Mesothelial cell of epicardium (in vitro differentiated cells): ENCODE data around the gene PSME1. TPM values are rescaled to one million over a fixed set of nuclear protein-coding genes. Genes with fewer than 3 reads are reported as not detected.

Source experiments
- DNase-seq, 2 experiments: peaks; one replicate each; pipeline ENCODE4 v3.0.0; 2021; ENCODE audit warnings: low spot score in 2 of 2; ENCODE audit not compliant: unreplicated experiment in 2 of 2
- H3K27ac Mint-ChIP-seq: 2 replicates; pipeline ENCODE4 v1.8.0; 2021; ENCODE audit warnings: mixed read lengths
- H3K27me3 Mint-ChIP-seq: 2 replicates; pipeline ENCODE4 v1.8.0; 2021; ENCODE audit warnings: low read depth, mixed read lengths
- H3K36me3 Mint-ChIP-seq: 2 replicates; pipeline ENCODE4 v1.8.0; 2021; ENCODE audit warnings: mixed read lengths
- H3K4me1 Mint-ChIP-seq: 2 replicates; pipeline ENCODE4 v1.8.0; 2021; ENCODE audit warnings: mixed read lengths
- H3K4me3 Mint-ChIP-seq: 2 replicates; pipeline ENCODE4 v1.8.0; 2021; ENCODE audit warnings: mild to moderate bottlenecking, moderate library complexity, mixed read lengths
- H3K9me3 Mint-ChIP-seq: 2 replicates; pipeline ENCODE4 v1.8.0; 2021; ENCODE audit warnings: mixed read lengths
- total RNA-seq: library from RNA; stranded (reverse); gene quantifications from 3 replicates; pipeline ENCODE4 v1.2.1, GENCODE V29; 2021
- TF ChIP-seq, protein P1 (sequence below): fragments of 200-600 bp; sonication (generic); IDR thresholded peaks from one replicate; pipeline ENCODE4 v1.5.0; 2021; ENCODE audit warnings: antibody characterized with exemption; ENCODE audit not compliant: unreplicated experiment

PSME1 gene
- total RNA-seq, 1 donor from 2014 or later = 148 TPM

- TF ChIP-seq, protein P1, sequence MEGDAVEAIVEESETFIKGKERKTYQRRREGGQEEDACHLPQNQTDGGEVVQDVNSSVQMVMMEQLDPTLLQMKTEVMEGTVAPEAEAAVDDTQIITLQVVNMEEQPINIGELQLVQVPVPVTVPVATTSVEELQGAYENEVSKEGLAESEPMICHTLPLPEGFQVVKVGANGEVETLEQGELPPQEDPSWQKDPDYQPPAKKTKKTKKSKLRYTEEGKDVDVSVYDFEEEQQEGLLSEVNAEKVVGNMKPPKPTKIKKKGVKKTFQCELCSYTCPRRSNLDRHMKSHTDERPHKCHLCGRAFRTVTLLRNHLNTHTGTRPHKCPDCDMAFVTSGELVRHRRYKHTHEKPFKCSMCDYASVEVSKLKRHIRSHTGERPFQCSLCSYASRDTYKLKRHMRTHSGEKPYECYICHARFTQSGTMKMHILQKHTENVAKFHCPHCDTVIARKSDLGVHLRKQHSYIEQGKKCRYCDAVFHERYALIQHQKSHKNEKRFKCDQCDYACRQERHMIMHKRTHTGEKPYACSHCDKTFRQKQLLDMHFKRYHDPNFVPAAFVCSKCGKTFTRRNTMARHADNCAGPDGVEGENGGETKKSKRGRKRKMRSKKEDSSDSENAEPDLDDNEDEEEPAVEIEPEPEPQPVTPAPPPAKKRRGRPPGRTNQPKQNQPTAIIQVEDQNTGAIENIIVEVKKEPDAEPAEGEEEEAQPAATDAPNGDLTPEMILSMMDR = no peak
- no peak overlapping the region for H3K4me3 Mint-ChIP-seq
- DNase-seq = no peak
- H3K4me1 Mint-ChIP-seq = peaks cover 21% of the 10 kb centered on the region
- no peaks in the 10 kb centered on the region for H3K27me3 Mint-ChIP-seq
- no peak overlapping the region for H3K27ac Mint-ChIP-seq
- no peaks in the 10 kb centered on the region for H3K9me3 Mint-ChIP-seq
- H3K36me3 Mint-ChIP-seq = peaks cover 5% of the 10 kb centered on the region
Measured at GRCh38 chr14:24133735-24134134, 2.3 kb upstream of the PSME1 start.

GRCh38 chr14:24135584-24135833, 485 bp upstream of the PSME1 start:
- TF ChIP-seq, protein P1 = no peak
- H3K27ac Mint-ChIP-seq = peak overlapping the region; percentile 92

GRCh38 chr14:24136684-24137528, 912 bp downstream of the PSME1 start:
- Mint-ChIP-seq H3K4me1 (peaks cover 35% of the 10 kb centered on the region), H3K4me3 (peak overlapping the region; percentile 76), H3K9me3 (no peaks in the 10 kb centered on the region), H3K36me3 (peaks cover 7% of the 10 kb centered on the region), H3K27me3 (no peaks in the 10 kb centered on the region), H3K27ac (peak overlapping the region; percentile 88)
- TF ChIP-seq, protein P1 = no peak
- DNase-seq = no peak

More at GRCh38 chr14:24135584-24135833, 485 bp upstream of the PSME1 start:
- H3K4me3 Mint-ChIP-seq = peak overlapping the region; percentile 83
- no peaks in the 10 kb centered on the region for H3K27me3 Mint-ChIP-seq
- H3K4me1 Mint-ChIP-seq = peaks cover 32% of the 10 kb centered on the region
- no peaks in the 10 kb centered on the region for H3K9me3 Mint-ChIP-seq
- no peak for DNase-seq
- peaks cover 7% of the 10 kb centered on the region for H3K36me3 Mint-ChIP-seq

GRCh38 chr14:24137529-24138395, 1.8 kb downstream of the PSME1 start:
- peaks cover 42% of the 10 kb centered on the region for H3K4me1 Mint-ChIP-seq
- H3K4me3 Mint-ChIP-seq = peak overlapping the region; percentile 93
- TF ChIP-seq, protein P1 = no peak
- peak overlapping the region; percentile 88 for H3K27ac Mint-ChIP-seq
- H3K27me3 Mint-ChIP-seq = no peaks in the 10 kb centered on the region
- DNase-seq = no peak
- no peaks in the 10 kb centered on the region for H3K9me3 Mint-ChIP-seq
- H3K36me3 Mint-ChIP-seq = peaks cover 7% of the 10 kb centered on the region

DNA sequence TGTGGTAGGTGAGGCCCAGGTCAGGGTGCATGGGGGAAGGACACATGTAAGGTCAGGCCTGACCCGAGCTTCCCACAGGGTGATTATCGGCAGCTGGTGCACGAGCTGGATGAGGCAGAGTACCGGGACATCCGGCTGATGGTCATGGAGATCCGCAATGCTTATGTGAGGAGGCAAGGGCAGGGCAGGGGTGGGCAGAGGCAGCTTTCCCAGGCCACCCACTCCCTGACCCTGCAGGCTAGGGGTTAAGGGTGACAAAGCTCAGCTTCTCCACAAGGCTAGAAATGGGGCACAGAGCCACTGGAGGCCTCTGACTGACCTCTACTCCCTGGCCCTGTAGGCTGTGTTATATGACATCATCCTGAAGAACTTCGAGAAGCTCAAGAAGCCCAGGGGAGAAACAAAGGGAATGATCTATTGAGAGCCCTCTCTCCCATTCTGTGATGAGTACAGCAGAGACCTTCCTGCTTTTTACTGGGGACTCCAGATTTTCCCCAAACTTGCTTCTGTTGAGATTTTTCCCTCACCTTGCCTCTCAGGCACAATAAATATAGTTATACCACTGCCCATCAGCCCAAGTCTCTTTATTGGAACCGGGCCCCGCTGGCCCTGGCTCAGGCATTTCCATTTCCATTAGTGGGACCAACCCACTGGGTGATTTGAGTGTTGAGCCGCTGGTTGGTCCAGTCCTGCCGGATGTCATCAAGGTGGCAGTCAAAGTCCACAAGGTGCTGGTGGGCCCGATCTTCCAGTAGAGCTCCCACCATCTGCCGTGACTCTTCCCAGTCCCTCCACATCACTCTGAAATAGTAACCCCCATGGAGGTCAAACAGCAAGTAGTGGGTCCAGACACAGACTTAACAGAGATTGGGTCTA, 2.6 kb downstream of the PSME1 start:
- Mint-ChIP-seq H3K27ac (peak overlapping the region; percentile 66), H3K9me3 (no peaks in the 10 kb centered on the region), H3K4me3 (peak overlapping the region; percentile 93), H3K36me3 (peaks cover 7% of the 10 kb centered on the region), H3K27me3 (no peaks in the 10 kb centered on the region), H3K4me1 (peaks cover 46% of the 10 kb centered on the region)
- TF ChIP-seq, protein P1 = no peak
- no peak for DNase-seq
